ENCODE results near the gene GLRX5. TPM values are rescaled to one million over a fixed set of nuclear protein-coding genes. Genes with fewer than 3 reads are reported as not detected.

The GLRX5 gene
- total and polyA plus RNA-seq, 2 donors (not counting 1 experiment from before 2014, with no cell fraction given) = 28.4 to 47.6 TPM

- no peak for DNase-seq (ENCODE audit: low read depth in 2 of 2)
- peak overlapping the region; percentile 67 to 93 (median 74) for H3K4me3 ChIP-seq (replicated peaks in 1 of 4; ENCODE audit: control extremely low read depth in 1 of 4, insufficient read depth in 1 of 4, low read depth in 3 of 4, low read length in 4 of 4)
- H3K9me3 ChIP-seq (ENCODE audit: control insufficient read depth, insufficient read depth, low read depth, low read length) = no peaks in the 10 kb centered on the region
- H3K36me3 ChIP-seq (ENCODE audit: control insufficient read depth, insufficient read depth, low read length) = no peaks in the 10 kb centered on the region
- no peak for TF ChIP-seq CTCF (conservative IDR thresholded peaks at IDR 0.05 in 1 of 2, IDR thresholded peaks at IDR 0.05 in 1 of 2; ENCODE audit: low read depth in 1 of 2, low read length in 2 of 2)
- no peak for TF ChIP-seq EZH2 (IDR thresholded peaks at IDR 0.05; ENCODE audit: low read length, missing control alignments)
- no peaks in the 10 kb centered on the region for H4K20me1 ChIP-seq (ENCODE audit: control insufficient read depth, extremely low read depth, insufficient read depth, low read length)
- H2AFZ ChIP-seq (ENCODE audit: low read length) = peak overlapping the region; percentile 23
- peak overlapping the region; percentile 87 for H3K9ac ChIP-seq (ENCODE audit: insufficient read depth, low read length)
- peaks cover 13% of the 10 kb centered on the region for H3K4me1 ChIP-seq (ENCODE audit: control insufficient read depth, extremely low read depth, insufficient read depth, low read length)
- H3K27ac ChIP-seq (ENCODE audit: insufficient read depth, low read length) = peak overlapping the region; percentile 75
- peaks cover 84% of the 10 kb centered on the region for H3K79me2 ChIP-seq (ENCODE audit: control insufficient read depth, insufficient read depth, low read length)
- H3K27me3 ChIP-seq (ENCODE audit: control insufficient read depth, insufficient read depth, low read length) = no peaks in the 10 kb centered on the region
- H3K4me2 ChIP-seq (ENCODE audit: extremely low read depth, insufficient read depth, low read length) = peak overlapping the region; percentile 94
Observed at GRCh38 chr14:95535226-95536021, 574 bp downstream of the GLRX5 start.

- H3K27me3 ChIP-seq (ENCODE audit: control insufficient read depth, insufficient read depth, low read length) = no peaks in the 10 kb centered on the region
- DNase-seq (ENCODE audit: low read depth in 2 of 2) = no peak
- peak overlapping the region; percentile 94 for H3K4me2 ChIP-seq (ENCODE audit: extremely low read depth, insufficient read depth, low read length)
- peak overlapping the region; percentile 67 to 93 (median 74) for H3K4me3 ChIP-seq (replicated peaks in 1 of 4; ENCODE audit: control extremely low read depth in 1 of 4, insufficient read depth in 1 of 4, low read depth in 3 of 4, low read length in 4 of 4)
- TF ChIP-seq CTCF (conservative IDR thresholded peaks at IDR 0.05 in 1 of 2, IDR thresholded peaks at IDR 0.05 in 1 of 2; ENCODE audit: low read depth in 1 of 2, low read length in 2 of 2) = no peak
- no peak for TF ChIP-seq EZH2 (IDR thresholded peaks at IDR 0.05; ENCODE audit: low read length, missing control alignments)
- H3K4me1 ChIP-seq (ENCODE audit: control insufficient read depth, extremely low read depth, insufficient read depth, low read length) = peaks cover 7% of the 10 kb centered on the region
- H2AFZ ChIP-seq (ENCODE audit: low read length) = no peak overlapping the region
- no peaks in the 10 kb centered on the region for H4K20me1 ChIP-seq (ENCODE audit: control insufficient read depth, extremely low read depth, insufficient read depth, low read length)
- peaks cover 80% of the 10 kb centered on the region for H3K79me2 ChIP-seq (ENCODE audit: control insufficient read depth, insufficient read depth, low read length)
- peak overlapping the region; percentile 14 for H3K9ac ChIP-seq (ENCODE audit: insufficient read depth, low read length)
- H3K27ac ChIP-seq (ENCODE audit: insufficient read depth, low read length) = peak overlapping the region; percentile 75
- H3K36me3 ChIP-seq (ENCODE audit: control insufficient read depth, insufficient read depth, low read length) = no peaks in the 10 kb centered on the region
- no peaks in the 10 kb centered on the region for H3K9me3 ChIP-seq (ENCODE audit: control insufficient read depth, insufficient read depth, low read depth, low read length)
Observed at GRCh38 chr14:95536036-95536593, 1.3 kb downstream of the GLRX5 start.

- Histone ChIP-seq H4K20me1 (ENCODE audit: control insufficient read depth, extremely low read depth, insufficient read depth, low read length) (no peaks in the 10 kb centered on the region), H3K36me3 (ENCODE audit: control insufficient read depth, insufficient read depth, low read length) (no peaks in the 10 kb centered on the region), H3K4me2 (ENCODE audit: extremely low read depth, insufficient read depth, low read length) (peak overlapping the region; percentile 94), H3K4me1 (ENCODE audit: control insufficient read depth, extremely low read depth, insufficient read depth, low read length) (peaks cover 7% of the 10 kb centered on the region), H3K27me3 (ENCODE audit: control insufficient read depth, insufficient read depth, low read length) (no peaks in the 10 kb centered on the region), H3K4me3 (replicated peaks in 1 of 4; ENCODE audit: control extremely low read depth in 1 of 4, insufficient read depth in 1 of 4, low read depth in 3 of 4, low read length in 4 of 4) (peak overlapping the region in 3 of 4 experiments; percentile 67 to 93 (median 74)), H3K9ac (ENCODE audit: insufficient read depth, low read length) (no peak overlapping the region), H3K27ac (ENCODE audit: insufficient read depth, low read length) (no peak overlapping the region), H3K9me3 (ENCODE audit: control insufficient read depth, insufficient read depth, low read depth, low read length) (no peaks in the 10 kb centered on the region), H3K79me2 (ENCODE audit: control insufficient read depth, insufficient read depth, low read length) (peaks cover 78% of the 10 kb centered on the region), H2AFZ (ENCODE audit: low read length) (no peak overlapping the region)
- DNase-seq (ENCODE audit: low read depth in 2 of 2) = no peak
- no peak for TF ChIP-seq EZH2 (IDR thresholded peaks at IDR 0.05; ENCODE audit: low read length, missing control alignments)
- no peak for TF ChIP-seq CTCF (conservative IDR thresholded peaks at IDR 0.05 in 1 of 2, IDR thresholded peaks at IDR 0.05 in 1 of 2; ENCODE audit: low read depth in 1 of 2, low read length in 2 of 2)
Observed at GRCh38 chr14:95536671-95537070, 1.8 kb downstream of the GLRX5 start.

All from fibroblast of lung (primary cell).